Fibroblast of skin of back (primary cell): ENCODE data around the gene ECSCR.
A peak's percentile ranks its signal among the peaks of the same experiment; 100 is the strongest.
"Not testable (repeated sequence)": the region's sequence is repeated elsewhere in the genome, so short reads cannot be mapped to it uniquely, and the experiment has no call there.

Source experiments
- DNase-seq: peaks from one replicate; pipeline ENCODE4 v3.0.0-alpha.2; 2013

ECSCR gene

GRCh38 chr5:139410993-139411828, 51.3 kb downstream of the ECSCR start:
- no peak for DNase-seq

- no peak for DNase-seq
These were observed 52.2 kb downstream of the ECSCR start for GRCh38 chr5:139410121-139410992.

- not testable (repeated sequence) for DNase-seq
These were observed 53.4 kb downstream of the ECSCR start for GRCh38 chr5:139409116-139409515.

GRCh38 chr5:139408191-139408590, 54.4 kb downstream of the ECSCR start:
- no peak for DNase-seq

- DNase-seq = no peak
These were observed 55.0 kb downstream of the ECSCR start for GRCh38 chr5:139407517-139407916.

- no peak for DNase-seq
These were observed 55.6 kb downstream of the ECSCR start for GRCh38 chr5:139406963-139407362.

GRCh38 chr5:139404484-139404840, 58.1 kb downstream of the ECSCR start:
- no peak for DNase-seq

GRCh38 chr5:139403787-139404483, 58.6 kb downstream of the ECSCR start, which contains the start of gene SPATA24:
TSS of gene SPATA24 (minus strand) at chr5:139404089. CDS start at chr5:139404060, 29 bp downstream.
- DNase-seq = peak; percentile 97

GRCh38 chr5:139403418-139403786, 59.1 kb downstream of the ECSCR start:
- no peak for DNase-seq

- DNase-seq = no peak
These were observed 59.9 kb downstream of the ECSCR start for GRCh38 chr5:139402561-139403158.

GRCh38 chr5:139401546-139401945, 61.0 kb downstream of the ECSCR start:
- no peak for DNase-seq

GRCh38 chr5:139399501-139400121, 62.9 kb downstream of the ECSCR start:
- DNase-seq = no peak
